Panc1 (cell line): ENCODE data around the gene FPR2. TPM values are rescaled to one million over a fixed set of nuclear protein-coding genes. Genes with fewer than 3 reads are reported as not detected.

Experiments used
- ATAC-seq: fragments of 200-7000 bp; cut with Tn5 transposase; 2 replicates; pipeline ENCODE4 v1.9.1; 2020; ENCODE audit warnings: mild to moderate bottlenecking, moderate library complexity
- BruUV-seq: library from RNA; stranded (reverse); fragments of 400-500 nt; replicated peaks from 2 replicates; lab custom pipeline; 2021; lab: Mats Ljungman, UMichigan
- CTCF ChIA-PET: fragments of 300-600 bp; sonication (Branson Sonifier 250); formaldehyde crosslinking; loops from one replicate; lab custom pipeline; 2022; ENCODE audit warnings: antibody characterized with exemption; lab: Charles Lee
- POLR2A ChIA-PET: fragments of 300-600 bp; sonication (Branson Sonifier 250); formaldehyde crosslinking; loops from one replicate; lab custom pipeline; 2022; ENCODE audit warnings: antibody characterized with exemption; lab: Charles Lee
- DNase-seq: peaks from one replicate; pipeline ENCODE4 v3.0.0-alpha.2; 2010; ENCODE audit warnings: low read depth, low spot score
- H3K27ac ChIP-seq: 2 replicates; pipeline ENCODE4 v1.5.1; 2011; ENCODE audit warnings: mild to moderate bottlenecking, low read length, inconsistent platforms
- H3K27me3 ChIP-seq: fragments of 200-500 bp; sonication (Bioruptor generic); 2 replicates; pipeline ENCODE4 v1.6.0; 2014; ENCODE audit warnings: low read length, inconsistent platforms; ENCODE audit not compliant: control insufficient read depth, insufficient read depth
- H3K36me3 ChIP-seq: fragments of 200-500 bp; sonication (Bioruptor generic); 2 replicates; pipeline ENCODE4 v1.5.1; 2014; ENCODE audit warnings: inconsistent platforms, mild to moderate bottlenecking, low read length, moderate library complexity; ENCODE audit not compliant: control insufficient read depth, insufficient read depth
- H3K4me1 ChIP-seq: 2 replicates; pipeline ENCODE4 v1.5.1; 2011; ENCODE audit warnings: inconsistent platforms, mild to moderate bottlenecking, low read length, moderate library complexity; ENCODE audit not compliant: control insufficient read depth, insufficient read depth
- H3K4me3 ChIP-seq, 2 experiments: 2 replicates each; pipeline ENCODE4 v1.5.1; 2011 to 2012; ENCODE audit warnings: low read depth in 2 of 2, low read length in 2 of 2, mild to moderate bottlenecking in 2 of 2, inconsistent platforms in 1 of 2, moderate library complexity in 1 of 2
- H3K9me3 ChIP-seq: fragments of 200-500 bp; sonication (Bioruptor generic); 2 replicates; pipeline ENCODE4 v1.5.1; 2014; ENCODE audit warnings: low read depth, mild to moderate bottlenecking, inconsistent platforms, low read length, moderate library complexity; ENCODE audit not compliant: control insufficient read depth, insufficient read depth
- CTCF ChIP-seq: fragments of 450-650 bp; IDR thresholded peaks from 2 replicates; pipeline ENCODE4 v1.5.1; 2017; ENCODE audit warnings: mild to moderate bottlenecking
- POLR2AphosphoS5 ChIP-seq: IDR thresholded peaks from 2 replicates; pipeline ENCODE4 v1.6.1; 2012; ENCODE audit warnings: mild to moderate bottlenecking, low read depth, low read length, moderate library complexity
- REST ChIP-seq, 2 experiments: IDR thresholded peaks; 2 replicates each; pipeline ENCODE4 v1.6.1; 2011 to 2012; ENCODE audit warnings: low read depth in 2 of 2, control low read depth in 1 of 2, low read length in 1 of 2, mild to moderate bottlenecking in 1 of 2, moderate library complexity in 1 of 2; ENCODE audit not compliant: insufficient read depth in 1 of 2
- SIN3A ChIP-seq: IDR thresholded peaks from 2 replicates; pipeline ENCODE4 v1.6.1; 2012; ENCODE audit warnings: low read depth, mild to moderate bottlenecking, low read length, moderate library complexity, borderline replicate concordance; ENCODE audit not compliant: insufficient read depth
- TCF7L2 ChIP-seq: IDR thresholded peaks from 2 replicates; pipeline ENCODE4 v1.6.1; 2011; ENCODE audit warnings: mild to moderate bottlenecking, low read depth, low read length, inconsistent platforms
- in situ Hi-C: cut with HindIII; loops from 2 replicates; pipeline ENCODE4 v1.10.0; 2016; ENCODE audit warnings: low sequenced_read_pairs, low pct_unique_long_range_greater_than_20kb
- intact Hi-C: fragments of 100-400 bp; cut with micrococcal nuclease; formaldehyde crosslinking; loops from one replicate; pipeline ENCODE4 v1.10.0; 2022; ENCODE audit not compliant: unreplicated experiment
- total RNA-seq: library from RNA; stranded (reverse); gene quantifications from one replicate; pipeline ENCODE4 v1.2.1, GENCODE V29; 2021; ENCODE audit not compliant: unreplicated experiment

FPR2 gene
- total RNA-seq, 1 experiment from 2014 or later, result not detected

- POLR2A ChIA-PET, result no interaction called here
- H3K27me3 ChIP-seq, result no peaks in the 10 kb centered on the region
These were observed 5.5 kb downstream of the FPR2 start for GRCh38 chr19:51766461-51766860.

GRCh38 chr19:51771376-51772130 is 10.6 kb downstream of the FPR2 start:
- in situ Hi-C loops, result no loop called here

More at GRCh38 chr19:51766461-51766860, 5.5 kb downstream of the FPR2 start:
- intact Hi-C loops (no loop called here), in situ Hi-C loops (no loop called here)
- Histone ChIP-seq H3K27ac (no peak overlapping the region), H3K9me3 (no peaks in the 10 kb centered on the region), H3K36me3 (no peaks in the 10 kb centered on the region), H3K4me3 (no peak overlapping the region), H3K4me1 (no peaks in the 10 kb centered on the region)
- CTCF ChIA-PET, result no interaction called here
- TF ChIP-seq TCF7L2, result no peak
- no peak for TF ChIP-seq REST (IDR thresholded peaks at IDR 0.05; ENCODE audit: insufficient read depth in 1 of 2, low read depth in 2 of 2, low read length in 1 of 2)
- DNase-seq (no peak), ATAC-seq (no peak)
- no TSS peak for BruUV-seq

More at GRCh38 chr19:51771376-51772130, 10.6 kb downstream of the FPR2 start:
- H3K4me1 ChIP-seq, result no peaks in the 10 kb centered on the region
- intact Hi-C loops, result no loop called here
- no peaks in the 10 kb centered on the region for H3K9me3 ChIP-seq
- BruUV-seq, result no TSS peak
- ChIA-PET CTCF (no interaction called here), POLR2A (no interaction called here)
- no peak overlapping the region for H3K27ac ChIP-seq
- no peak overlapping the region for H3K4me3 ChIP-seq
- 0 out of 2 replicates have a peak, but pooled peaks cover 2% of the 10 kb centered on the region for H3K27me3 ChIP-seq
- DNase-seq (no peak), ATAC-seq (no peak)
- no peaks in the 10 kb centered on the region for H3K36me3 ChIP-seq
- TF ChIP-seq SIN3A (no peak), CTCF (no peak), POLR2AphosphoS5 (no peak), TCF7L2 (no peak), REST (IDR thresholded peaks at IDR 0.05; ENCODE audit: insufficient read depth in 1 of 2, low read depth in 2 of 2, low read length in 1 of 2) (no peak)
